GM12873 (cell line): ENCODE results near the gene ERMN.

Source experiments
- TF ChIP-seq, protein P1 (sequence below): IDR thresholded peaks from 2 replicates; pipeline ENCODE4 v1.5.1; 2012; ENCODE audit warnings: low read depth, mild to moderate bottlenecking, moderate library complexity, low read length, control low read depth; ENCODE audit not compliant: insufficient read depth; ENCODE audit errors: missing control alignments

The ERMN gene, protein sequence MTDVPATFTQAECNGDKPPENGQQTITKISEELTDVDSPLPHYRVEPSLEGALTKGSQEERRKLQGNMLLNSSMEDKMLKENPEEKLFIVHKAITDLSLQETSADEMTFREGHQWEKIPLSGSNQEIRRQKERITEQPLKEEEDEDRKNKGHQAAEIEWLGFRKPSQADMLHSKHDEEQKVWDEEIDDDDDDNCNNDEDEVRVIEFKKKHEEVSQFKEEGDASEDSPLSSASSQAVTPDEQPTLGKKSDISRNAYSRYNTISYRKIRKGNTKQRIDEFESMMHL

DNA sequence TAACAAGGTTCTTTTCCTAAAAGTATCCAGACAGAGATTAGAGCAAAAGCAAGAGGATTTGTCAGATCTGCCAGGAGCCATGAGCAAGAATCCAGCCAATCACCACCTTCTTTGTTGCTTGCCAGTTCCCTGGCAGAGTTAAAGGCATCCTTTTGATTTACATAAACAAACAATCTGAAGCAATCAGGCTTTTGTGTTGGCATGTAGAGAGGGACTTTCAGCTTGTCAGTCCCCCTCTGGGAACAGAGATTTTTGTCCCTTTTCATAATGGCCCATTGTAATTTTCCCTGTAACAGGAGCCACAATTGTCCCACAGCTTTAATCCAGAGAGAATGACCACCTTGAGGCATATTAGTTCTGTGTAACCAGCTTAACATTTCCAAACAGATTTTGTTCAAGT is at the start of gene ERMN:
Gene ERMN (minus strand): TSS at position 39 of the 400 bp plus-strand sequence. CDS start 182 bp downstream, outside the sequence.
- TF ChIP-seq, protein P1, sequence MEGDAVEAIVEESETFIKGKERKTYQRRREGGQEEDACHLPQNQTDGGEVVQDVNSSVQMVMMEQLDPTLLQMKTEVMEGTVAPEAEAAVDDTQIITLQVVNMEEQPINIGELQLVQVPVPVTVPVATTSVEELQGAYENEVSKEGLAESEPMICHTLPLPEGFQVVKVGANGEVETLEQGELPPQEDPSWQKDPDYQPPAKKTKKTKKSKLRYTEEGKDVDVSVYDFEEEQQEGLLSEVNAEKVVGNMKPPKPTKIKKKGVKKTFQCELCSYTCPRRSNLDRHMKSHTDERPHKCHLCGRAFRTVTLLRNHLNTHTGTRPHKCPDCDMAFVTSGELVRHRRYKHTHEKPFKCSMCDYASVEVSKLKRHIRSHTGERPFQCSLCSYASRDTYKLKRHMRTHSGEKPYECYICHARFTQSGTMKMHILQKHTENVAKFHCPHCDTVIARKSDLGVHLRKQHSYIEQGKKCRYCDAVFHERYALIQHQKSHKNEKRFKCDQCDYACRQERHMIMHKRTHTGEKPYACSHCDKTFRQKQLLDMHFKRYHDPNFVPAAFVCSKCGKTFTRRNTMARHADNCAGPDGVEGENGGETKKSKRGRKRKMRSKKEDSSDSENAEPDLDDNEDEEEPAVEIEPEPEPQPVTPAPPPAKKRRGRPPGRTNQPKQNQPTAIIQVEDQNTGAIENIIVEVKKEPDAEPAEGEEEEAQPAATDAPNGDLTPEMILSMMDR = no peak

DNA sequence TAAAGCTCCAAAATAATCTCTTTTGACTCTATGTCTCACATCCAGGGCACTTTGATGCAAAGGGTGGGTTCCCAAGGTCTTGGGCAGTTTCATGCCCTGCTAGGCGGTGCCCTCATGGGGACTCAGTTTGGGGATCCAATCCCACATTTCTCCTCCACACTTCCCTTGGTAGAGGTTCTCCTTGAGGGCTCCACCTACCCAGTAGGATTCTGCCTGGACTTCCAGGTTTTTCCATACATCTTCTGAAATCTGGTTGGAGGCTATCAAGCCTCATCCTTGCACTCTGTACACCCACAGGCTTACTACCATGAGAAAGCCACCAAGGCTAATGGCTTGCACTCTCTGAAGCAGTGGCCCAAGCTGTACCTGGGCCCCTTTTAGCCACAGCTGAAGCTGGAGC is 49.8 kb upstream of the ERMN start:
- TF ChIP-seq, protein P1 = no peak

DNA sequence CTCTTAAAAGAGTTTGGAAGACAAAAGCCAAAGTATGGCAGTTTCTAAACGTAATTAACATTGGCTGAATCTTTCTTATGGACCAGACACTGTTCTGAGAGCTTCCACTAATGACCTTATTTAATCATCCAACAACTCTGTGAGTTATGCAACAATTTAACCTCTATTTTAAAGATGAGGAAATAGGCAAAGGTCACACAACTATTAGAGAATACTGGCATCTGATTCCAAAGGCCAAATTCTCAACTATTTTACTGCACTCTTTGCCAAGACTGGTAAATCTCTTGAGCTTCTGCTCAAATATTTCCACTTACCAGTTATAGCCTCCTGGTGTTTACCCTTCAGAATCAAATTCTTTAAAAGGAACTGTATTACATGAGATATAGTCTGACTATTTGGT is 42.1 kb upstream of the ERMN start:
- TF ChIP-seq, protein P1 = no peak

DNA sequence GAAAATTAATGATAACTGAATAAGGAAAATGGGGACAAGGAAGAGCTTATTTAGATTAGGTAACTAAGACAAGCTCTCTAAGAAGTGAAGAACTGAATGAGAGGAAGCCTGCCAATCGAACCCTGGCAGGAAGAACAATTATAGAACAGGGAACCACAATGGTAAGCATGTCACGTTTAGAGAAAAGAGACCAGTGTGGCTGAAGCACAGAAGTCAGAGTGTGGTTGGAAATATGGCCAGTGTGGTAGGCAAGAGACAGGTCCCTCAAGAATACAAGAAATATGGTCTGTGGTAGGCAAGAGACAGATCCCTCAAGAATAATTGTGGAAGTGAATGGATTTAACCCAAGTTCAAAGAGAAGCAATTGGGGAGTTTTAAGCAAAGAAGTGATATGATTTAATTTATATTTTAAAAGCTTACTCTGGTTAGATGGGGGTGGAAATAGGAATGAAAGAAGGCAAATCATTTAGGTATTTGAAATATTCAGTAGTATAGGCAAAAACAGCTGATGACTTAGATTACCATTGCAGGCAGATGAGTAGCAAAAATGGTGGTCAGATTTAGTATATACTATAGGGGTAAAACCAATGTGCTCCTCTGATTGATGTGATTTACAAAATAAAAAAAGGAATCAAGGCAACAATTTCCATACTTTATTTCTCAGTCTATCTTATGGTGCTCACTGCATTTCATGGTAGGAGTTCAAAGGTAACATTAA is 38.8 kb upstream of the ERMN start:
- TF ChIP-seq, protein P1 = no peak

DNA sequence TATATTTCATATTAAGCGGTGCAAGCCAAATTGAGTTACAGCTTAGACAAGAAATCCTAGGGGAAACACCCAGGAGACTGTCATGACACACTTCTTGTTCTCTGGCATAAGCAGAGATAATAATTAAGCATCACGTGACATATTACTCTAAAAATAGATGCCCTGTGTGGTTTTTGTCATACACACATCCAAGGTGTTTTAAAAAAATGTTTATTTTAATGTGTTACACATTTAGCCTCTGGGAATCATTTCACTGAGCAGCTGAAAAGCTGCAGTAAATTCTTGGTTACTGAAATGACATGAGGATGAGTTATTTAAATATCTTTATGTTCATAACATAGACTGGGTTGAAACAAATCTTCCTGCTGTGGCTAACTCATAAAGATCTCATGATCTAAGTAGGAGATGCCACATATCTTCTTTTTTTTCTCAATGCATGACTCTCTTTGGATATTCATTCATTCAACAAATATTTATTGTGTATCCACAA is 38.0 kb upstream of the ERMN start:
- TF ChIP-seq, protein P1 = no peak

DNA sequence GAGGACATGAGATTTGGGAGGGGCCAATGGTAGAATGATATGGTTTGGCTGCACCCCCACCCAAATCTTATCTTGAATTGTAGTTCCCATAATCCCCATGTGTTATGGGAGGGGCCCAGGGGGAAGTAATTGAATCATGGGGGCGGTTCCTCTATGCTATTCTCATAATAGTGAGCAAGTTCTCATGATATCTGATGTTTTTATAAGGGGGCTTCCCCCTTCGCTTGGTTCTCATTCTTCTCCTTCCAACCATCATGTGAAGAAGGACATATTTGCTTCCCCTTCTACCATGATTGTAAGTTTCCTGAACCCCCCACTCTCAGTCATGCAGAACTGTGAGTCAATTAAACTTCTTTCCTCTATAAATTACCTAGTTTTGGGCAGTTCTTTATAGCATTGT is 37.0 kb upstream of the ERMN start:
- TF ChIP-seq, protein P1 = no peak

DNA sequence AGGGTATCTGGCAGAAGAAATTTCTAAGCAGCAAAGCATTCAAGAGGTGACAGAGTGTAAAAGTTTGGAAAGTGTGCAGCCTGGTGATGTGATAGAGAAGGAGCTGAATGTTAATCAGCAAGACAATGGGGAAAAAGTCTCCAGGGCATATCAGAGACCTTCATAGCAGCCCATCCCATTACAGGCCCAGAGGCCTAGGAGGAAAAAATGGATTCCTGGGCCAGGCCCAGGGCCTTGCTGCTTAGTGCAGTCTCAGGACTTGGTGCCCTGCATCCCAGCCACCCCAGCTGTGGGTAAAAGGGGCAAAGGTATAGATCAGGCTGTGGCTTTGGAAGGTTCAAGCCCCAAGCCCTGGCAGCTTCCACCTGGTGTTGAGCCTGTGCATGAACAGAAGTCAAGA is 35.9 kb upstream of the ERMN start:
- TF ChIP-seq, protein P1 = no peak
